Measurements from ENCODE around the gene KIAA1958. TPM values are rescaled to one million over a fixed set of nuclear protein-coding genes. Genes with fewer than 3 reads are reported as not detected.

KIAA1958 gene
- total and polyA plus RNA-seq, 2 experiments from 2014 or later, result 9.4 to 41.7 TPM

DNA sequence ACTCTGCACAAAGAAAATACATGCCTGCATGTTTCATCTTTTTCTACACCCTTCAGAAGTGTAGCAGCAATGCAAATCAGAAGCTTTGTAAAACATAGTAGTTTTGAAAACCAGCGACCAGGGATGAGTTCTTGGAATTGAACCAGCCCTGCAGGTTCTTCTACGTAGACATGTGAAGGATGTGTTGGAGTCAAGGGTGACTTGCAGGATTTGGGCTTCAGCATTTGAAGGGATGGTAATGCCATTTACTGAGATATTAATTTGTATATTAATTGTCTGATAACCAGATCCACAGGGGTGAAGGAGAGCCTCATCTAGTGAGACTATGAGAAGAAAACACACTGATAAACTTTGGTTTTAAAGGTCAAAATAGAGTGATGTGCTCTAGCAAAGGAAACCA, 72.4 kb downstream of the KIAA1958 start:
- Histone ChIP-seq H3K4me2 (no peak overlapping the region), H3K27me3 (ENCODE audit: insufficient read depth) (no peaks in the 10 kb centered on the region), H3K27ac (ENCODE audit: low read depth) (no peak overlapping the region), H3K36me3 (ENCODE audit: insufficient read depth) (no peaks in the 10 kb centered on the region), H3K4me3 (no peak overlapping the region), H3F3A (replicated peaks; ENCODE audit: low read depth) (no peaks in the 10 kb centered on the region; the same call in 1 of the 2 replicates), H3K4me1 (ENCODE audit: insufficient read depth) (peaks cover 16% of the 10 kb centered on the region; the same call in 1 of the 2 replicates), H2AFZ (no peak overlapping the region), H4K20me1 (replicated peaks; ENCODE audit: insufficient read depth) (peaks cover 27% of the 10 kb centered on the region), H3K79me2 (replicated peaks; ENCODE audit: insufficient read depth) (peaks cover 96% of the 10 kb centered on the region), H3K9me2 (ENCODE audit: insufficient read depth) (no peaks in the 10 kb centered on the region)
- H3K9me3 Mint-ChIP-seq, result no peaks in the 10 kb centered on the region
- H3K4me3 Mint-ChIP-seq, result no peak overlapping the region
- H3K27me3 Mint-ChIP-seq (ENCODE audit: insufficient read depth, low read depth, poor library complexity), result peaks cover 3% of the 10 kb centered on the region
- no peak for TF ChIP-seq ZNF114 (CRISPR knock-in tag; IDR thresholded peaks at IDR 0.05)
- TF ChIP-seq EZH2phosphoT487 (IDR thresholded peaks at IDR 0.05; ENCODE audit: unreplicated experiment), result no peak
- TF ChIP-seq ZNF331 (CRISPR knock-in tag; IDR thresholded peaks at IDR 0.05; ENCODE audit: low read depth), result no peak
- TF ChIP-seq, protein P1, sequence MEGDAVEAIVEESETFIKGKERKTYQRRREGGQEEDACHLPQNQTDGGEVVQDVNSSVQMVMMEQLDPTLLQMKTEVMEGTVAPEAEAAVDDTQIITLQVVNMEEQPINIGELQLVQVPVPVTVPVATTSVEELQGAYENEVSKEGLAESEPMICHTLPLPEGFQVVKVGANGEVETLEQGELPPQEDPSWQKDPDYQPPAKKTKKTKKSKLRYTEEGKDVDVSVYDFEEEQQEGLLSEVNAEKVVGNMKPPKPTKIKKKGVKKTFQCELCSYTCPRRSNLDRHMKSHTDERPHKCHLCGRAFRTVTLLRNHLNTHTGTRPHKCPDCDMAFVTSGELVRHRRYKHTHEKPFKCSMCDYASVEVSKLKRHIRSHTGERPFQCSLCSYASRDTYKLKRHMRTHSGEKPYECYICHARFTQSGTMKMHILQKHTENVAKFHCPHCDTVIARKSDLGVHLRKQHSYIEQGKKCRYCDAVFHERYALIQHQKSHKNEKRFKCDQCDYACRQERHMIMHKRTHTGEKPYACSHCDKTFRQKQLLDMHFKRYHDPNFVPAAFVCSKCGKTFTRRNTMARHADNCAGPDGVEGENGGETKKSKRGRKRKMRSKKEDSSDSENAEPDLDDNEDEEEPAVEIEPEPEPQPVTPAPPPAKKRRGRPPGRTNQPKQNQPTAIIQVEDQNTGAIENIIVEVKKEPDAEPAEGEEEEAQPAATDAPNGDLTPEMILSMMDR (conservative IDR thresholded peaks at IDR 0.05; ENCODE audit: low read depth in 2 of 2), result no peak
- no peak for TF ChIP-seq ETS1 (IDR thresholded peaks at IDR 0.05)
- TF ChIP-seq, protein P2, sequence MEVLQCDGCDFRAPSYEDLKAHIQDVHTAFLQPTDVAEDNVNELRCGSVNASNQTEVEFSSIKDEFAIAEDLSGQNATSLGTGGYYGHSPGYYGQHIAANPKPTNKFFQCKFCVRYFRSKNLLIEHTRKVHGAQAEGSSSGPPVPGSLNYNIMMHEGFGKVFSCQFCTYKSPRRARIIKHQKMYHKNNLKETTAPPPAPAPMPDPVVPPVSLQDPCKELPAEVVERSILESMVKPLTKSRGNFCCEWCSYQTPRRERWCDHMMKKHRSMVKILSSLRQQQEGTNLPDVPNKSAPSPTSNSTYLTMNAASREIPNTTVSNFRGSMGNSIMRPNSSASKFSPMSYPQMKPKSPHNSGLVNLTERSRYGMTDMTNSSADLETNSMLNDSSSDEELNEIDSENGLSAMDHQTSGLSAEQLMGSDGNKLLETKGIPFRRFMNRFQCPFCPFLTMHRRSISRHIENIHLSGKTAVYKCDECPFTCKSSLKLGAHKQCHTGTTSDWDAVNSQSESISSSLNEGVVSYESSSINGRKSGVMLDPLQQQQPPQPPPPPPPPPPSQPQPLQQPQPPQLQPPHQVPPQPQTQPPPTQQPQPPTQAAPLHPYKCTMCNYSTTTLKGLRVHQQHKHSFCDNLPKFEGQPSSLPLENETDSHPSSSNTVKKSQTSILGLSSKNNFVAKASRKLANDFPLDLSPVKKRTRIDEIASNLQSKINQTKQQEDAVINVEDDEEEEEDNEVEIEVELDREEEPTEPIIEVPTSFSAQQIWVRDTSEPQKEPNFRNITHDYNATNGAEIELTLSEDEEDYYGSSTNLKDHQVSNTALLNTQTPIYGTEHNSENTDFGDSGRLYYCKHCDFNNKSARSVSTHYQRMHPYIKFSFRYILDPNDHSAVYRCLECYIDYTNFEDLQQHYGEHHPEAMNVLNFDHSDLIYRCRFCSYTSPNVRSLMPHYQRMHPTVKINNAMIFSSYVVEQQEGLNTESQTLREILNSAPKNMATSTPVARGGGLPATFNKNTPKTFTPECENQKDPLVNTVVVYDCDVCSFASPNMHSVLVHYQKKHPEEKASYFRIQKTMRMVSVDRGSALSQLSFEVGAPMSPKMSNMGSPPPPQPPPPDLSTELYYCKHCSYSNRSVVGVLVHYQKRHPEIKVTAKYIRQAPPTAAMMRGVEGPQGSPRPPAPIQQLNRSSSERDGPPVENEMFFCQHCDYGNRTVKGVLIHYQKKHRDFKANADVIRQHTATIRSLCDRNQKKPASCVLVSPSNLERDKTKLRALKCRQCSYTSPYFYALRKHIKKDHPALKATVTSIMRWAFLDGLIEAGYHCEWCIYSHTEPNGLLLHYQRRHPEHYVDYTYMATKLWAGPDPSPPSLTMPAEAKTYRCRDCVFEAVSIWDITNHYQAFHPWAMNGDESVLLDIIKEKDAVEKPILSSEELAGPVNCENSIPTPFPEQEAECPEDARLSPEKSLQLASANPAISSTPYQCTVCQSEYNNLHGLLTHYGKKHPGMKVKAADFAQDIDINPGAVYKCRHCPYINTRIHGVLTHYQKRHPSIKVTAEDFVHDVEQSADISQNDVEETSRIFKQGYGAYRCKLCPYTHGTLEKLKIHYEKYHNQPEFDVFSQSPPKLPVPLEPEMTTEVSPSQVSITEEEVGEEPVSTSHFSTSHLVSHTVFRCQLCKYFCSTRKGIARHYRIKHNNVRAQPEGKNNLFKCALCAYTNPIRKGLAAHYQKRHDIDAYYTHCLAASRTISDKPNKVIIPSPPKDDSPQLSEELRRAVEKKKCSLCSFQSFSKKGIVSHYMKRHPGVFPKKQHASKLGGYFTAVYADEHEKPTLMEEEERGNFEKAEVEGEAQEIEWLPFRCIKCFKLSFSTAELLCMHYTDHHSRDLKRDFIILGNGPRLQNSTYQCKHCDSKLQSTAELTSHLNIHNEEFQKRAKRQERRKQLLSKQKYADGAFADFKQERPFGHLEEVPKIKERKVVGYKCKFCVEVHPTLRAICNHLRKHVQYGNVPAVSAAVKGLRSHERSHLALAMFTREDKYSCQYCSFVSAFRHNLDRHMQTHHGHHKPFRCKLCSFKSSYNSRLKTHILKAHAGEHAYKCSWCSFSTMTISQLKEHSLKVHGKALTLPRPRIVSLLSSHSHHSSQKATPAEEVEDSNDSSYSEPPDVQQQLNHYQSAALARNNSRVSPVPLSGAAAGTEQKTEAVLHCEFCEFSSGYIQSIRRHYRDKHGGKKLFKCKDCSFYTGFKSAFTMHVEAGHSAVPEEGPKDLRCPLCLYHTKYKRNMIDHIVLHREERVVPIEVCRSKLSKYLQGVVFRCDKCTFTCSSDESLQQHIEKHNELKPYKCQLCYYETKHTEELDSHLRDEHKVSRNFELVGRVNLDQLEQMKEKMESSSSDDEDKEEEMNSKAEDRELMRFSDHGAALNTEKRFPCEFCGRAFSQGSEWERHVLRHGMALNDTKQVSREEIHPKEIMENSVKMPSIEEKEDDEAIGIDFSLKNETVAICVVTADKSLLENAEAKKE (CRISPR knock-in tag; IDR thresholded peaks at IDR 0.05), result no peak
- no peak for TF ChIP-seq STAT1 (IDR thresholded peaks at IDR 0.05; ENCODE audit: unreplicated experiment)
- no peak for TF ChIP-seq NANOG (IDR thresholded peaks at IDR 0.05; ENCODE audit: borderline replicate concordance)
- TF ChIP-seq JUNB (IDR thresholded peaks at IDR 0.05; ENCODE audit: unreplicated experiment), result no peak
- TF ChIP-seq, protein P3, sequence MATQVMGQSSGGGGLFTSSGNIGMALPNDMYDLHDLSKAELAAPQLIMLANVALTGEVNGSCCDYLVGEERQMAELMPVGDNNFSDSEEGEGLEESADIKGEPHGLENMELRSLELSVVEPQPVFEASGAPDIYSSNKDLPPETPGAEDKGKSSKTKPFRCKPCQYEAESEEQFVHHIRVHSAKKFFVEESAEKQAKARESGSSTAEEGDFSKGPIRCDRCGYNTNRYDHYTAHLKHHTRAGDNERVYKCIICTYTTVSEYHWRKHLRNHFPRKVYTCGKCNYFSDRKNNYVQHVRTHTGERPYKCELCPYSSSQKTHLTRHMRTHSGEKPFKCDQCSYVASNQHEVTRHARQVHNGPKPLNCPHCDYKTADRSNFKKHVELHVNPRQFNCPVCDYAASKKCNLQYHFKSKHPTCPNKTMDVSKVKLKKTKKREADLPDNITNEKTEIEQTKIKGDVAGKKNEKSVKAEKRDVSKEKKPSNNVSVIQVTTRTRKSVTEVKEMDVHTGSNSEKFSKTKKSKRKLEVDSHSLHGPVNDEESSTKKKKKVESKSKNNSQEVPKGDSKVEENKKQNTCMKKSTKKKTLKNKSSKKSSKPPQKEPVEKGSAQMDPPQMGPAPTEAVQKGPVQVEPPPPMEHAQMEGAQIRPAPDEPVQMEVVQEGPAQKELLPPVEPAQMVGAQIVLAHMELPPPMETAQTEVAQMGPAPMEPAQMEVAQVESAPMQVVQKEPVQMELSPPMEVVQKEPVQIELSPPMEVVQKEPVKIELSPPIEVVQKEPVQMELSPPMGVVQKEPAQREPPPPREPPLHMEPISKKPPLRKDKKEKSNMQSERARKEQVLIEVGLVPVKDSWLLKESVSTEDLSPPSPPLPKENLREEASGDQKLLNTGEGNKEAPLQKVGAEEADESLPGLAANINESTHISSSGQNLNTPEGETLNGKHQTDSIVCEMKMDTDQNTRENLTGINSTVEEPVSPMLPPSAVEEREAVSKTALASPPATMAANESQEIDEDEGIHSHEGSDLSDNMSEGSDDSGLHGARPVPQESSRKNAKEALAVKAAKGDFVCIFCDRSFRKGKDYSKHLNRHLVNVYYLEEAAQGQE (IDR thresholded peaks at IDR 0.05; ENCODE audit: unreplicated experiment), result no peak
- TF ChIP-seq CREB1 (CRISPR knock-in tag; IDR thresholded peaks at IDR 0.05; ENCODE audit: low read depth), result no peak
- TF ChIP-seq POLR2AphosphoS5 (IDR thresholded peaks at IDR 0.05; ENCODE audit: low read depth), result no peak
- no peak for TF ChIP-seq EZH2 (IDR thresholded peaks at IDR 0.05; ENCODE audit: low read depth, unreplicated experiment)
- H3K27ac Mint-ChIP-seq, result peak overlapping the region; percentile 25
- no peaks in the 10 kb centered on the region for H3K36me3 Mint-ChIP-seq (ENCODE audit: low read depth)
- DNase-seq (ENCODE audit: low spot score) (no peak), ATAC-seq (no peak)
- peaks cover 24% of the 10 kb centered on the region for H3K4me1 Mint-ChIP-seq
